Fibroblast of gingiva (primary cell): ENCODE data around the gene PODN.

Source experiments
- DNase-seq: peaks from one replicate; pipeline ENCODE4 v3.0.0-alpha.2; 2011; ENCODE audit warnings: low read depth

The PODN gene

GRCh38 chr1:53133261-53134041 lies 71.4 kb downstream of the PODN start:
- DNase-seq = no peak

DNA sequence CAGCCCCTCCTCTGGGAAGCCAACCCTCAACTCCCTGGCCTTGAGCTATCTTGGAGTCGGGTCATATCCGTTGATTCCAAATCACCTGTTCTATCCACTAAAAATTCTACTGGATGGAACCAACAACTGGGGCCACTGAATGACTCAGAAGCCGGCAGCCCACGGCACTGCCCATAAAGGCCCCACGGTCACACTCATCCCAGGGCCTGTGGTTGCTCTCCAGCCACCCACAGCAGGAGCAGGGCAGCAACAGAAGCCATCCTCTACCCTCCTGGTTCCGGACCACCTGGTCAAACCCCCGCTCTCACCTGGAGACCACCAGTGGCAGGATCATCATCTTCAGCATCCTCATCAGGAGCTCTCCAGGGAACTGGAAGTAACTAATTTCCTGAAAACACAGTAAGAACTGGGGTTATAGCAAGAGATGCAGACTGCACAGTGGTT lies 72.1 kb downstream of the PODN start:
- no peak for DNase-seq
